HepG2 (cell line): ENCODE results near the gene KIZ. TPM values are rescaled to one million over a fixed set of nuclear protein-coding genes. Genes with fewer than 3 reads are reported as not detected.
A peak's percentile ranks its signal among the peaks of the same experiment; 100 is the strongest.

Source experiments
- CCAR2 ChIP-seq: fragments of 200-400 bp; formaldehyde crosslinking; optimal IDR thresholded peaks from 2 replicates; pipeline ENCODE3; 2018; ENCODE audit warnings: low read depth, mild to moderate bottlenecking, low read length, moderate library complexity
- CHD2 ChIP-seq: IDR thresholded peaks from 2 replicates; pipeline ENCODE4 v1.6.1; 2011; ENCODE audit warnings: low read depth, low read length, improper control_type of control experiment
- FOXA3 ChIP-seq: IDR thresholded peaks from 2 replicates; pipeline ENCODE4 v1.6.1; 2016; ENCODE audit warnings: missing genetic modification reagents, missing compliant biosample characterization
- FOXO1 ChIP-seq: sonication (generic); formaldehyde crosslinking; IDR thresholded peaks from 2 replicates; pipeline ENCODE4 v1.4.0; 2020; ENCODE audit warnings: missing genetic modification reagents
- GLI4 ChIP-seq: sonication (generic); formaldehyde crosslinking; IDR thresholded peaks from 2 replicates; pipeline ENCODE4 v1.5.1; 2020; ENCODE audit warnings: missing genetic modification reagents, mild to moderate bottlenecking, moderate library complexity, borderline replicate concordance
- HINFP ChIP-seq: sonication (generic); formaldehyde crosslinking; IDR thresholded peaks from 2 replicates; pipeline ENCODE4 v1.4.0; 2020; ENCODE audit warnings: low read depth, mild to moderate bottlenecking, missing genetic modification reagents
- KDM1A ChIP-seq: IDR thresholded peaks from 2 replicates; pipeline ENCODE4 v1.6.1; 2016; ENCODE audit warnings: missing compliant biosample characterization
- SMAD9 ChIP-seq: sonication (generic); formaldehyde crosslinking; IDR thresholded peaks from 2 replicates; pipeline ENCODE4 v1.5.1; 2020; ENCODE audit warnings: mild to moderate bottlenecking, missing genetic modification reagents
- ZBTB38 ChIP-seq: sonication (generic); formaldehyde crosslinking; IDR thresholded peaks from 2 replicates; pipeline ENCODE4 v1.5.1; 2020; ENCODE audit warnings: mild to moderate bottlenecking, missing genetic modification reagents
- ZFP36L1 ChIP-seq: sonication (generic); formaldehyde crosslinking; IDR thresholded peaks from 2 replicates; pipeline ENCODE4 v1.8.0; 2022; ENCODE audit warnings: mild to moderate bottlenecking, missing genetic modification reagents, moderate library complexity
- ZKSCAN8 ChIP-seq: IDR thresholded peaks from 2 replicates; pipeline ENCODE4 v1.6.1; 2016; ENCODE audit warnings: borderline replicate concordance, missing genetic modification reagents, missing compliant biosample characterization
- ZNF567 ChIP-seq: sonication (generic); formaldehyde crosslinking; IDR thresholded peaks from 2 replicates; pipeline ENCODE4 v1.8.1; 2023; ENCODE audit warnings: mild to moderate bottlenecking, missing genetic modification reagents, borderline replicate concordance
- ZNF598 ChIP-seq: sonication (generic); formaldehyde crosslinking; IDR thresholded peaks from 2 replicates; pipeline ENCODE4 v1.5.1; 2020; ENCODE audit warnings: mild to moderate bottlenecking, missing genetic modification reagents, borderline replicate concordance
- polyA plus RNA-seq, 8 experiments: library from polyadenylated mRNA; depleted of rRNA in 3 of 8; stranded (reverse) in 7 of 8; unstranded in 1 of 8; fragments of >200 nt; fragmentation: Illumina TruSeq in 4 of 8; extraction: Trizol in 4 of 8; gene quantifications; 2 replicates each; pipeline versions ENCODE4 v1.2.1 to v1.2.3, GENCODE V29; 2011 to 2016; ENCODE audit warnings: low read depth in 4 of 8, missing spikeins in 1 of 8, mixed read lengths in 1 of 8; ENCODE audit not compliant: insufficient read depth in 1 of 8
- total RNA-seq, 5 experiments: library from RNA; depleted of rRNA; stranded (reverse); fragments of >200 nt; fragmentation: Illumina TruSeq; extraction: Trizol; gene quantifications; 2 replicates each; pipeline ENCODE4 v1.2.3, GENCODE V29; 2016; ENCODE audit warnings: low read depth in 1 of 5
- TF ChIP-seq, protein P1 (sequence below): sonication (generic); formaldehyde crosslinking; IDR thresholded peaks from 2 replicates; pipeline ENCODE4 v1.5.0; 2020; ENCODE audit warnings: mild to moderate bottlenecking, missing genetic modification reagents, borderline replicate concordance
- TF ChIP-seq, protein P2 (sequence below): sonication (generic); formaldehyde crosslinking; conservative IDR thresholded peaks from 2 replicates; pipeline ENCODE4 v1.8.0; 2022; ENCODE audit warnings: low read depth, missing genetic modification reagents
- TF ChIP-seq, protein P3 (sequence below): sonication (generic); formaldehyde crosslinking; IDR thresholded peaks from 2 replicates; pipeline ENCODE4 v1.5.1; 2020; ENCODE audit warnings: missing genetic modification reagents, mild to moderate bottlenecking, borderline replicate concordance

KIZ gene
- total and polyA plus RNA-seq, 2 of the 13 experiments (the other 11 are each of a cell fraction or from before 2014, with no cell fraction given) = 46.3 to 114 TPM

DNA sequence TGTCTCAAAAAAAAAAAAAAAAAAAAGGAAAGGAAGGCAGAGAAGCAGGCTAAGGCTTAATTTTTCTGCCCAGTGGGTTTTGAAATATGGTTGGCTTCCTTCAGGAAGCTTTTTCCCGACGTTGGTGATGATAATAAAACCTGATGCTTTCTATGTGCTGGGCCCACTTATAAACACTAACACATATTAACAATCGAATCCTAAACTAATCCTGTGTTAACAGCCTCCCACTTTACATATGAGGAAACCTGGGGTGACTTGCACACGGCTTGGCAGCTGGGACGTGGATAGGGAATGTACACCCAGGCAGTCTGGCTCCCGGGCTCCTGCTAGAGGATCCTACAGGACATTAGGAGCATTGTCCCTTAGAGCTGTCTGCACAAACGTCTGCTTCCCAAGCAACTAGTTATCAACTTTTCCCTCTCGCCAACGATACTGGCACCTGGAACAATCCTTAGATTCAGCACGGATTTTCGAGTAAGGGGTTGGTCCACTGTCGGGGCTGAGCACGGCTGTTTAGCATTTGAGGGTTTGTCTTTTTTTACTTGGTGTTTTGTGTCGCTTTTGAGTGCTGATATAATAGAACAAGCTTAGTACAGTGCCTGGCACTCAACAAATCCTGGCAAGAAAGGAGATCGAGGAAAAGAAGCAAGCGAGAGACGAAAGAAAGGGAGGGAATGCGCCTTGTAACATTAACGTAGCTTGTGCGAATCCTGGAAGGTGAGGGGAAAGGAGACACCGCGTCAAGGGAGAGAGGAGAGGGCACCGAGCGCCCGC, 622 bp upstream of the KIZ start (continued):
- TF ChIP-seq, protein P1, sequence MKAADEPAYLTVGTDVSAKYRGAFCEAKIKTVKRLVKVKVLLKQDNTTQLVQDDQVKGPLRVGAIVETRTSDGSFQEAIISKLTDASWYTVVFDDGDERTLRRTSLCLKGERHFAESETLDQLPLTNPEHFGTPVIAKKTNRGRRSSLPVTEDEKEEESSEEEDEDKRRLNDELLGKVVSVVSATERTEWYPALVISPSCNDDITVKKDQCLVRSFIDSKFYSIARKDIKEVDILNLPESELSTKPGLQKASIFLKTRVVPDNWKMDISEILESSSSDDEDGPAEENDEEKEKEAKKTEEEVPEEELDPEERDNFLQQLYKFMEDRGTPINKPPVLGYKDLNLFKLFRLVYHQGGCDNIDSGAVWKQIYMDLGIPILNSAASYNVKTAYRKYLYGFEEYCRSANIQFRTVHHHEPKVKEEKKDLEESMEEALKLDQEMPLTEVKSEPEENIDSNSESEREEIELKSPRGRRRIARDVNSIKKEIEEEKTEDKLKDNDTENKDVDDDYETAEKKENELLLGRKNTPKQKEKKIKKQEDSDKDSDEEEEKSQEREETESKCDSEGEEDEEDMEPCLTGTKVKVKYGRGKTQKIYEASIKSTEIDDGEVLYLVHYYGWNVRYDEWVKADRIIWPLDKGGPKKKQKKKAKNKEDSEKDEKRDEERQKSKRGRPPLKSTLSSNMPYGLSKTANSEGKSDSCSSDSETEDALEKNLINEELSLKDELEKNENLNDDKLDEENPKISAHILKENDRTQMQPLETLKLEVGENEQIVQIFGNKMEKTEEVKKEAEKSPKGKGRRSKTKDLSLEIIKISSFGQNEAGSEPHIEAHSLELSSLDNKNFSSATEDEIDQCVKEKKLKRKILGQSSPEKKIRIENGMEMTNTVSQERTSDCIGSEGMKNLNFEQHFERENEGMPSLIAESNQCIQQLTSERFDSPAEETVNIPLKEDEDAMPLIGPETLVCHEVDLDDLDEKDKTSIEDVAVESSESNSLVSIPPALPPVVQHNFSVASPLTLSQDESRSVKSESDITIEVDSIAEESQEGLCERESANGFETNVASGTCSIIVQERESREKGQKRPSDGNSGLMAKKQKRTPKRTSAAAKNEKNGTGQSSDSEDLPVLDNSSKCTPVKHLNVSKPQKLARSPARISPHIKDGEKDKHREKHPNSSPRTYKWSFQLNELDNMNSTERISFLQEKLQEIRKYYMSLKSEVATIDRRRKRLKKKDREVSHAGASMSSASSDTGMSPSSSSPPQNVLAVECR = no peak
- TF ChIP-seq SMAD9 (CRISPR knock-in tag) = 0 out of 2 replicates have a peak, but pooled peaks have one; percentile 75
- no peak; the same call in 1 of the 2 replicates for TF ChIP-seq ZFP36L1
- TF ChIP-seq GLI4 (CRISPR knock-in tag) = peak; percentile 26; the same call in 1 of the 2 replicates
- TF ChIP-seq KDM1A (CRISPR knock-in tag) = no peak
- no peak for TF ChIP-seq FOXO1 (CRISPR knock-in tag)
- no peak for TF ChIP-seq CHD2
- 0 out of 2 replicates have a peak, but pooled peaks have one; percentile 82 for TF ChIP-seq ZNF567 (CRISPR knock-in tag)
- TF ChIP-seq ZBTB38 (CRISPR knock-in tag) = no peak
- peak; percentile 45; the same call in 1 of the 2 replicates for TF ChIP-seq ZNF598 (CRISPR knock-in tag)
- TF ChIP-seq HINFP (CRISPR knock-in tag) = peak; percentile 59; the same call in 1 of the 2 replicates
- peak; percentile 37 for TF ChIP-seq CCAR2
- TF ChIP-seq, protein P2, sequence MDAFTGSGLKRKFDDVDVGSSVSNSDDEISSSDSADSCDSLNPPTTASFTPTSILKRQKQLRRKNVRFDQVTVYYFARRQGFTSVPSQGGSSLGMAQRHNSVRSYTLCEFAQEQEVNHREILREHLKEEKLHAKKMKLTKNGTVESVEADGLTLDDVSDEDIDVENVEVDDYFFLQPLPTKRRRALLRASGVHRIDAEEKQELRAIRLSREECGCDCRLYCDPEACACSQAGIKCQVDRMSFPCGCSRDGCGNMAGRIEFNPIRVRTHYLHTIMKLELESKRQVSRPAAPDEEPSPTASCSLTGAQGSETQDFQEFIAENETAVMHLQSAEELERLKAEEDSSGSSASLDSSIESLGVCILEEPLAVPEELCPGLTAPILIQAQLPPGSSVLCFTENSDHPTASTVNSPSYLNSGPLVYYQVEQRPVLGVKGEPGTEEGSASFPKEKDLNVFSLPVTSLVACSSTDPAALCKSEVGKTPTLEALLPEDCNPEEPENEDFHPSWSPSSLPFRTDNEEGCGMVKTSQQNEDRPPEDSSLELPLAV (CRISPR knock-in tag) = no peak
- peak; percentile 10; the same call in 1 of the 2 replicates for TF ChIP-seq FOXA3 (CRISPR knock-in tag)
- 0 out of 2 replicates have a peak, but pooled peaks have one; percentile 13 for TF ChIP-seq ZKSCAN8 (CRISPR knock-in tag)
- TF ChIP-seq, protein P3, sequence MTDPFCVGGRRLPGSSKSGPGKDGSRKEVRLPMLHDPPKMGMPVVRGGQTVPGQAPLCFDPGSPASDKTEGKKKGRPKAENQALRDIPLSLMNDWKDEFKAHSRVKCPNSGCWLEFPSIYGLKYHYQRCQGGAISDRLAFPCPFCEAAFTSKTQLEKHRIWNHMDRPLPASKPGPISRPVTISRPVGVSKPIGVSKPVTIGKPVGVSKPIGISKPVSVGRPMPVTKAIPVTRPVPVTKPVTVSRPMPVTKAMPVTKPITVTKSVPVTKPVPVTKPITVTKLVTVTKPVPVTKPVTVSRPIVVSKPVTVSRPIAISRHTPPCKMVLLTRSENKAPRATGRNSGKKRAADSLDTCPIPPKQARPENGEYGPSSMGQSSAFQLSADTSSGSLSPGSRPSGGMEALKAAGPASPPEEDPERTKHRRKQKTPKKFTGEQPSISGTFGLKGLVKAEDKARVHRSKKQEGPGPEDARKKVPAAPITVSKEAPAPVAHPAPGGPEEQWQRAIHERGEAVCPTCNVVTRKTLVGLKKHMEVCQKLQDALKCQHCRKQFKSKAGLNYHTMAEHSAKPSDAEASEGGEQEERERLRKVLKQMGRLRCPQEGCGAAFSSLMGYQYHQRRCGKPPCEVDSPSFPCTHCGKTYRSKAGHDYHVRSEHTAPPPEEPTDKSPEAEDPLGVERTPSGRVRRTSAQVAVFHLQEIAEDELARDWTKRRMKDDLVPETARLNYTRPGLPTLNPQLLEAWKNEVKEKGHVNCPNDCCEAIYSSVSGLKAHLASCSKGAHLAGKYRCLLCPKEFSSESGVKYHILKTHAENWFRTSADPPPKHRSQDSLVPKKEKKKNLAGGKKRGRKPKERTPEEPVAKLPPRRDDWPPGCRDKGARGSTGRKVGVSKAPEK (CRISPR knock-in tag) = no peak
